Posterior vena cava (tissue), 2 donors: ENCODE data around the gene UBA1. TPM values are rescaled to one million over a fixed set of nuclear protein-coding genes. Genes with fewer than 3 reads are reported as not detected.

Source experiments
- DNase-seq: peaks from one replicate; pipeline ENCODE4 v3.0.0-alpha.2; 2020; ENCODE audit warnings: low spot score
- intact Hi-C, 2 donors: fragments of 100-400 bp; cut with DNase I; formaldehyde crosslinking; loops; one replicate each; pipeline versions ENCODE4 v1.14.1 to v1.14.2; 2022 to 2023
- total RNA-seq, 2 donors: library from RNA; stranded (reverse); fragmentation: NEBNext Ultra II Directional; extraction: Animal tissue kit (Norgen Biotek cat#: 25700); gene quantifications; one replicate each; pipeline ENCODE4 v1.2.1, GENCODE V29; 2021
- donor health status: DM: yes; HTN: yes; CAD: no.
- donor health status: DM: yes; HTN: yes; CAD: no.

The UBA1 gene
- total RNA-seq, 2 donors from 2014 or later, result 151 to 179 TPM

- DNase-seq, result peak; percentile 47
- intact Hi-C loops, result no loop called here
These were observed 30.0 kb downstream of the UBA1 start for GRCh38 chrX:47223476-47224250.

- intact Hi-C loops, result no loop called here
- DNase-seq, result peak; percentile 70
These were observed 30.8 kb downstream of the UBA1 start for GRCh38 chrX:47224266-47224895.

- intact Hi-C loops, result no loop called here
- DNase-seq, result peak; percentile 20
These were observed 31.3 kb downstream of the UBA1 start for GRCh38 chrX:47224896-47225290.

GRCh38 chrX:47226071-47226470 is 32.4 kb downstream of the UBA1 start:
- DNase-seq, result peak; percentile 57
- intact Hi-C loops, result no loop called here

- peak; percentile 69 for DNase-seq
- intact Hi-C loops, result no loop called here
These were observed 33.1 kb downstream of the UBA1 start for GRCh38 chrX:47226531-47227333.

- DNase-seq, result peak; percentile 58
- intact Hi-C loops, result no loop called here
These were observed 33.6 kb downstream of the UBA1 start for GRCh38 chrX:47227334-47227583.

- intact Hi-C loops, result loop anchor here in 1 of 2 donors (2.0 kb wide), 1 partner anchor 96 kb away; no protein-coding TSS in a partner anchor
- DNase-seq, result no peak
These were observed 35.1 kb downstream of the UBA1 start for GRCh38 chrX:47228550-47229270.

DNA sequence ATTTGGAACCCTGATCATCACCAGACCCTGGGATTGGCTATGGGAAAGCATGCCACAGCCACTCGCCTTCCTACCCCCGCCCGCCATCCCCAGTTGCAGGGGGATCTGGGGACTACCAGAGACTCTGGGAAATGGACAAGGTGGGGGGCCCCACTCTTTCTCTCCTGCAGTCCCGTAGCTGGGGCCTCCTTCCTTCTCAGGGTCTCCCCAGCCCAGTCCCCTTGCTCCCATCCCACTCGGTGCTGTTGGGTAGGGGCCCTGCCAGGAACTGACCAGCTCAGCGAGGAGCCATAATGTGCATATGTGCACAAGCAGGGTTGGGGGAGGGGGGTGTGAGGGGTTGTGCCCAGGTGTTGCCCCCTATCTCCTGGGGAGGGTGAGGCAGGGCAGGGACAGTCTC is 35.8 kb downstream of the UBA1 start:
- intact Hi-C loops, result loop anchor here in 1 of 2 donors (2.0 kb wide), 1 partner anchor 95 kb away; no protein-coding TSS in a partner anchor
- no peak for DNase-seq

- no peak for DNase-seq
- intact Hi-C loops, result no loop called here
These were observed 36.7 kb downstream of the UBA1 start for GRCh38 chrX:47230136-47230868.

- DNase-seq, result peak; percentile 53
- intact Hi-C loops, result no loop called here
These were observed 37.5 kb downstream of the UBA1 start for GRCh38 chrX:47231167-47231566.

DNA sequence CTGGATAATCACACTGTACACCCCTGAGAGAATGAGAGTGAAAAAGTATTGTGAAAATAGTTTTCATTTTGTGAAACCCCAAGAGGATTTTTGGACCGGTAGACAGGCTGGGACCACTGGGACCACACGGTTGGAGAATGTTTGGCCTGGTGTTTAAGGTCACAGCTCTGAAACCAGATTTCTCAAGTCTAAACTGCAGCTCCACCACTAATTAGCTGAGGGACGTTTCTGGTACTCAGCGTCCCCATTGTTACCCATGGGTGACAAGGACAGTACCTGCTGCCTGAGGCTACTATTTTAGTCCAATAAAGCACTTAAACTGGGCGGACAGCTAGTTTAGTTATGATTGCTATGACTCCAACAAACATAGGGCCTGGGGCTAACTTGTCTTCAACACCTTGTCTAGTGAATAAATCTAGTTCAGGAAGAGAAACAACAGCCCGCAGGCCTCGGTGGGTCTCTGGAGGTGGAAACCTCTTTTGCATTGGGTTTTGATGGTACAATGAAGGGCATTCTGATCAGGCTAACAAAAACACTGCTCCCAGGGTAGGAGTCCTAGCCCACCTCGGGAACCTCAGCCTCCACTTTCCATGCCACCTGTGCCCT is 38.7 kb downstream of the UBA1 start:
- peak; percentile 48 for DNase-seq

DNA sequence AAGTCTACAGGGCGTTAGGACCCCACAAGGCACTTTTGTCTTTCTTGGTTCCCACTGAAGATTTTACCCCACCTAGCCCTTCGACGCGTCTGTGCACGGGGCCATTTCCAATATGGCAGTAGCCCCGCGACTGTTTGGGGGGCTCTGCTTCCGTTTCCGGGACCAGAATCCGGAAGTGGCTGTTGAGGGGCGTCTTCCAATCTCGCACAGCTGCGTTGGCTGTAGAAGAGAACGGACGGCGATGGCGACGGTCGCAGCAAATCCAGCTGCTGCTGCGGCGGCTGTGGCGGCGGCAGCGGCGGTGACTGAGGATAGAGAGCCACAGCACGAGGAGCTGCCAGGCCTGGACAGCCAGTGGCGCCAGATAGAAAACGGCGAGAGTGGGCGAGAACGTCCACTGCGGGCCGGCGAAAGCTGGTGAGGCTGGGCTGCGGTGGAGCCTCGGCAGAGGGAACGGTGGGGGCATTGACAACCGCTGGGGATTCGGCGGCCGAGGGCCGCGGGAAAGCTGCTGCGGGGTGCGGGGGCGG is 39.2 kb downstream of the UBA1 start, which contains the start of gene USP11:
TSS of gene USP11 (plus strand) at position 207 of the 530 bp plus-strand sequence. CDS start at position 242, 35 bp downstream.
- intact Hi-C loops, result no loop called here

More for the DNA sequence above, 38.7 kb downstream of the UBA1 start:
- intact Hi-C loops, result no loop called here

DNA sequence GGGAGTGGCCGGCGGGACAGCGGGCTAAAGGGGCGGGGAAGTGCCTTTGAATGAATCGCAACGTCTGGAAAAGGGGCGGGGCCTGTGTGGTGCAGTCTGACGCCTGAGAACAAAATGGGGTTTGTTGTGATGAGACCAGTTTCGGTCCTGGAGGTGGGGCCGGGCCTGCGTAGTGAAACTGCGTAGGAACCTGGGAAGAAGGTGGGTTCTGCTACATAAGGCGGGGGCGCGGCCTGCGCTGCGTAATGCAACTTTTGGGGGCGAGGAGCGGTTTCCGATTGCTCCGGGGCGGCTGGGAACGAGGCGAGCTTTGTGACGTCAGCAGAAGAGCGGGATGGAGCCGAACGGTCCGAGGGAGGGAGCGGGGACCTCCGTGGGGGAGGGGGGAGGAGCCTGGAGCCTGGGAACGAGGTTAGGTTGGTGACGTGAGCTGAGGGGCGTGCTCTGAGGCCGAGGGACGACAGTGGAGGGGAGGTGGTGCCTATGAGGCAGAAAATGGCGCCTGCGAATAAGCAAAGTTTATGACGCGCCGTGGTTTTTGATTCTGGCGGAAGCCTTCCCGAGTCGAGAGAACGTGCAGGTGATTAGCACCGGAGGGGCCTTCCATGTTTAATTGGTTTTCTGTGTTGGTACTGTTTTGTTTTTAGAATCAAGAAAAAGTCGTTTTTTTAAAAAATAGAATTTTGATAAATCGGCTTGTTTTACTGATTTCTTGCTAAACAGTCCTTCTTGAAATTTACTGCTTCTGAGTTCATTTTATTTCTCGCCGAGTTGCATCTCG is 39.9 kb downstream of the UBA1 start:
- peak; percentile 98 for DNase-seq
- intact Hi-C loops, result loop anchor here in 1 of 2 donors (2.0 kb wide), 1 partner anchor 71 kb away; no protein-coding TSS in a partner anchor

More for the DNA sequence above, 39.2 kb downstream of the UBA1 start, which contains the start of gene USP11:
- peak; percentile 82 for DNase-seq

DNA sequence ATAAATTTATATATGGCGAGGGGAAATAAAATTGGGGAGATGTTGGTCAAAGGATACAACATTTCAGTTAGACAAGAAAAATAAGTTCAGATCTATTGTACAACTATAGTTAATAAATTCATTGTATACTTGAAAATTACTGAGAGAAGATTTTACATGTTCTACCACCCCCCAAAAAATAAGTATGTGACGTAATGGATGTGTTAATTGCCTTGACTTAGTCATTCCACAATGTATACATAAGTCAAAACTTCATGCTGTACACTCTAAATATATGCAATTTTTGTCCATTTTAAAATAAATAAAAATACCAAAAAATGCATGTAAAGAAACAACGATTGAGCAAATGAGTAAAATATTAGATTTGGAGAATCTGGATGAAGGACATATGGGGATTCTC is 41.0 kb downstream of the UBA1 start:
- intact Hi-C loops, result loop anchor here in 1 of 2 donors (2.0 kb wide), 1 partner anchor 70 kb away; no protein-coding TSS in a partner anchor
- DNase-seq, result no peak

DNA sequence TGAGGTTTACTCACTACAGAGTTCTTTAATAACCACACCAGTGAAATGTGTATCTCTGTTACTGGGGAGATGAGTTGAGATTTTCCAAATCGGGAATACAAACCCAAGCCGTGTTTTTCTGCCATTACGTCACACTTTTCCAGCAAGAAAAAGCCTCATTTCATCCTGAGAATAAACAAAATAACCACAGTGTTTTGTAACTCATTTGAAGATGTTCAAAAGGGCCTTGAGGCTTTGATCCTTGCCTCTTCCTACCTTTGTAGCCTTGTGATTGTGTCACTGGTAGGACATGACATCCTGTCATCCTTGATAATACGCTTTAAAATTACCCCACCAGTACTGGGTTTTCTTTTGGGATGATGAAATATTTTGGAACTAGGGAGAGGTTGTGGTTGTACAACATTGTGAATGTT is 42.1 kb downstream of the UBA1 start:
- intact Hi-C loops, result loop anchor here in 1 of 2 donors (2.0 kb wide), 1 partner anchor 69 kb away; no protein-coding TSS in a partner anchor

DNA sequence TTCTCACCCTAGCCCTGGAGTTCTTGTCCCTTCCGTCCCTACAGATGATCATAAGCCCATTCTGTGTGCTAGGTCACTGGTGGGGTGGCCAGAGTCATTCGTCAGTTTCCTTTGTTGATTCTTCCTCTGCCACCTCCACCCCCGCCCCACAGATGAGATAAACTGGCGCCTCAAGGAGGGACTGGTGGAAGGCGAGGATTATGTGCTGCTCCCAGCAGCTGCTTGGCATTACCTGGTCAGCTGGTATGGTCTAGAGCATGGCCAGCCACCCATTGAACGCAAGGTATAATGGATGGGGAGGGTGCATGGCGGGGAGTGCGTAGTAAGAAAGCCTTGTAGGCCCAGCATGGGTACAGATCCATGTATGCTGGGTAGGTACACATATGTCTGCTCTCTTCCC is 45.6 kb downstream of the UBA1 start:
- intact Hi-C loops, result no loop called here
- no peak for DNase-seq

More for the DNA sequence above, 42.1 kb downstream of the UBA1 start:
- no peak for DNase-seq
